ENCODE measurements around the gene PIH1D1.

PIH1D1 gene

DNA sequence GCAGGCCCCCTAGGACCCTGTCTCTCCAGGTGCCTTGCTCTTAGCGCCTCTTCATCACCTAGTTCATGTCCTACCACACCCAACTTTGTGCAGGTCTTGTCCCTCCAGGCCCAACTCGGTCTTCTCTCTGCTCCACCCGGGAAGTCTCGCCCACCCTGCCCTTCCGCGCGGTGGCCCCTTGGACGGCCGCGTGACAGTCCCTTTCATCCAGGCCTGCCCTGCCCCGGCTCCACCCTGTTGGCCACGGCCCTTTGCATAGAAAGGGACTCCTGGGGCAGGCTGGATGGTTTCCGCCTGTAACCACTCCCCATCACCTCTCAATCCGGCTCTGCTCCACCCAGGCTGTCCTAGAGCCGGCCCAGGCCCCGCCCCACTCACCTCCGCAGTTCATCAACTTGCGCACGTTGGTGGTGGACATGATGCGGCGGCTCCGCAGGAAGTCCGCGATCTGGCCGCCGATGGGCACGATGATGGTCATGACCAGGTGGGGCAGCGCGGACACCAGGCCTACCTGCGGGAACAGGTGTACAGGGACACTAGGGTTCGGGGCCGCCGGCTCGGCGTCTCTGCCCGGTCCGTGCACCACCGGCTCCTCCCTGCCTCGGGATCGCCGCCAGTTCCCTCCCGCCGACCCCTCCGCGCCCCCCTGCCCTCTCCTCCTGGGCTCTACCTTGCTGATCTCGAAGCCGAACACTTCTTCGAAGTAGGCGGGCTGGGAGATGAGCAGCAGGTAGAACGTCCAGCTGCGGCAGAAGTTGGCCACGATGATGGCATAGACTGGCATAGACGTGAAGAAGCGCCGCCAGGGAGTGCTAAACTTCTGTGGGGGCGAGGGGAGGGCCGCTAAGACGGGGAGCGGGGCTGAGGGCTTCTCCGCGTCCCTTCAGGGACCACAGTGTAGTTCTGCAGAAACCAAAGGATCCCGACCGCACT is 19.2 kb downstream of the PIH1D1 start:
- DNase-seq: no peak

GRCh38 chr19:49431330-49431749 is 20.3 kb downstream of the PIH1D1 start:
- no peak for DNase-seq

GRCh38 chr19:49430678-49431329 is 20.8 kb downstream of the PIH1D1 start:
- no peak for DNase-seq

GRCh38 chr19:49430172-49430677 is 21.4 kb downstream of the PIH1D1 start:
- no peak for DNase-seq

DNA sequence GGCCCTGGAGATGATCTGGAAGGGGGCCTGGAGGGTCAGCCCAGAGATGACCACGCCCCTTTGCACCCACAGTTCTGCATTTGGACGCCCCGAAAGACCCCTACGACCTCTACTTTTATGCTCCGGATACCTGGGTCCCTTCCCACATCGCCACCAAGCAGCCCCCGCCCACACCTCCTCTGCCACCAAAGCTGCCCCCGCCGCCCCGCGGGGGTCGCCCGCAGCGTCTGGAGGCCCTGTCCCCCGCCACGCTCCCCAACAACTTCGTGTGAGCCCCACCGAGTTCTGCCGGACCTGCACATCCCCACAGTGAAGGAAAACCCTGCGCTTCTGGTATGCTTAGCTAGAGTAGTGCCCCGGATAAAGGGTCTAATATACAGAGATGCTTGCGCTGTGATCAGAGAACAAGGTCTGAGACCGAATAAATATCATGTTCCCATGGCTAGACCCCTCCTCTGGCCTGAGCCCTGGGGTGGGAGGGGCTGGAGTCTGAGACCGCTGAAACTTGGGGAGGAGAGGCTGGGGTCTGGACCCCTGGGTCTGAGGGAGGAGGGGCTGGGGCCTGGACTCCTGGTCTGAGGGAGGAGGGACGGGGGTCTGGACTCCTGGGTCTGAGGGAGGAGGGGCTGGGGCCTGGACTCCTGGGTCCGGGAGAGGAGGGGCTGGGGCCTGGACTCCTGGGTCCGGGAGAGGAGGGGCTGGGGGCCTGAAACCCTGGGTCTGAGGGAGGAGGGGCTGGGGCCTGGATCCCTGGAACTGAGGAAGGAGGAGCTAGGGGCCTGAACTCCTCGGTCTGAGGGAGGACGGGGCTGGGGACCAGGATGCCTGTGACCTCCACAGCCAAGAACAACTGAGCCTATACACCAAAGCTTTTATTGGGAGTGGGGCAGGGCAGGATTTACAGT is 22.8 kb downstream of the PIH1D1 start:
- no peak for DNase-seq

GRCh38 chr19:49427855-49428546 is 23.6 kb downstream of the PIH1D1 start:
- no peak for DNase-seq

DNA sequence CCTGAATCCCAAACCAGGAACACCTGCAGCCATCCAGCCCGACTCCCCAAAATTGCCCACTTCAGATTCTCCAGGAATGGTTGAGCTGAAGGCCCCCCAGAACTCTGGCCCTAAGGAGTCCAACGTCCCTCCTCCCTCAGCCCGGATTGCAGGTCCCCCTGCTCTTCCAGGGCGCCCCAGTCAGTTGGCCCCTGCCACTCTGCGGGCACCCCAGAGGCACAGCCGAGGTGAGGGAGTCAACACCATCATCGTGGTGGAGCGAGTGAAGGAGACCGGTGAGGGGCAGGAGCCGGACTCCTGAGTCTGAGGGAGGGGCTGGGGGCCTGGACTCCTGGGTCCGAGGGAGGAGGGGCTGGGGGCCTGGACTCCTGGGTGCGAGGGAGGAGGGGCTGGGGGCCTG is 24.3 kb downstream of the PIH1D1 start:
- no peak for DNase-seq

GRCh38 chr19:49425922-49426592 is 25.6 kb downstream of the PIH1D1 start:
- DNase-seq: no peak

- no peak for DNase-seq
These were observed 26.4 kb downstream of the PIH1D1 start, which contains the start of gene GFY for GRCh38 chr19:49425178-49425577. Gene GFY, plus strand, starts transcription at chr19:49425388. Its CDS starts 1,043 bp downstream, at chr19:49426431.

- DNase-seq: no peak
These were observed 27.7 kb downstream of the PIH1D1 start for GRCh38 chr19:49423985-49424303.

DNA sequence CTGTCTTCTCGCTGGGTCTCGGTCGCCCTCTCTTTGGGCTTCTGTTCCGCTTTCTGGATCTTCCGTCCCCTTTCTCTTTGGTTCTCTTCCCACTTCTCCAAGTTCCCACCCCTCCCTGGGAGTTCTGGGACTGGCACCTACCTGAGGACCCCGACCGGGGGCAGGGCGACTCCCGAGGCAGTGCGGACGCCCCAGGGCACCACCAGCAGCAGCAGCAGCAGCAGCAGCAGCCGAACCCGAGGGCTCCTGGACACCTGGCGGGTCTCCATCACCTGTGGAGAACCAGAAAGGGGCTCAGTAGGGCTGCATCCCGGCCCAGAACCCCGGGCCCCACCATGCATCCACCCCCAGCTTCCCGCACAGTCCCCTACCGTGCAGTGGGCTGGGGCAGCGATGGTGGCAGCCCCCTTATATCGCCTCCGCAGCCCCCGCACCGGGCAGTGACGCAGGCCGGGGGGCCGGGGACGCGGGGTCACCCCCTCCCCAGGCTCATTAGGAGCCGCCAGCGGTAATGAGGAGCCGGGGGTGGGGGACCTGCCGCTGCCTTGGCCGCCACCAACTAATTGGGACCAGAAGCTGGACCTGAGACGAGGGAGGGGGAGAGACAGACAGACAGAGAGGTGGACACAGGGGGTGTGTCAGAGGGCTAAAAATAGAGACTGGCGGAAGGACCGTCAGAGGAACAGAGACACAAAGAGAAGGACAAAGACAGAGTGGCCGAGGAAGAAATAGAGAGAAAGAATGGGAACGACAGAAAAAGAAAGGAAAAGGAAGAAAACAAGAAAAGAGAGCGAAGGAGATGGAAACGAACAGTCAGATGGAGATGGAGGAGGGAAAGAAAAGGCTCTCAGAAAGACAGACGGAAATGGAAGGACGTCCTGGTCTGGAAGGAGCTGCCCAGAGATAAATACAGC is 28.3 kb downstream of the PIH1D1 start, which contains the start of gene PTH2:
Gene PTH2 (minus strand): TSS at position 371 of the 914 bp plus-strand sequence. CDS start 102 bp downstream, at position 269.
- no peak for DNase-seq

- no peak for DNase-seq
These were observed 29.1 kb downstream of the PIH1D1 start for GRCh38 chr19:49422407-49423070.

GRCh38 chr19:49421878-49422202 is 29.8 kb downstream of the PIH1D1 start:
- DNase-seq: no peak

GRCh38 chr19:49421039-49421877 is 30.4 kb downstream of the PIH1D1 start:
- no peak for DNase-seq

GRCh38 chr19:49420227-49420626 is 31.4 kb downstream of the PIH1D1 start:
- DNase-seq: no peak

DNA sequence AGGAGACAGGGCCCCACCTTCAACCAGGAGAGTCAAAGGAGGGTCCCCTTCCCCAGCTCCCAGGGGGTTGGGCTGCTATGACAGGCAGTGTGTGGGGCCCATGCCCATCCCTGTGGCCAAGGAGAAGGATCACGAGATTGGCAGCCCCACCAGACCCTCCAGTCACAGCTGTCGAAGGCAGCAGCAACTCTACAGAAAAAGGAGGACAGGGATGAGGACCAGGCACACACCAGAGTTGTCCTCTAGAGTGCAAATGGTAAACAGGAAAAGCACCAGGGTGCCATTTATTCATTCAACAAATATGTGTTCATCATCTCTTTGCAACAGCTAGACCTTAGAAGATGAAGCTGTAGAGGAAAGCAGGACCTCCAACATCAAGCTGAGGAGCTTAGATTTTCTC is 32.4 kb downstream of the PIH1D1 start:
- no peak for DNase-seq

DNA sequence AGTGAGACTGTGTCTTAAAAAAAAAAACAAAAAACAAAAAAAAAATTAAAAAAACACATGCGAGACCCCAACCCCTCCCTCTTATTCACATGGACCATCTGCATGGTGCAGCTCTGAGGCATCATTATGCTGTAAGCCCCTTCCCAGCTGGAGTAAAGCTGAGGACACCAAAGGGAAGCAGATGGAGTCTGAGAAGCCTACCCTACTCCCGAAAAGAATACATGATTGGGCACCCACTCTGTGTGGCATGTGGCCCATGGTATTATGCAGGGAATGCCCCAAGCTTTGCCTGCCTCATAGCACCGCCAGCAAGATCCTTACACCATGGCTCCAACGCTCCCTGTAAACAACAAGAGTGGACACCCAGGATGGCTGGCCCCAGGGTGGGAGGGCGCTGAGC is 33.1 kb downstream of the PIH1D1 start:
- DNase-seq: no peak

DNA sequence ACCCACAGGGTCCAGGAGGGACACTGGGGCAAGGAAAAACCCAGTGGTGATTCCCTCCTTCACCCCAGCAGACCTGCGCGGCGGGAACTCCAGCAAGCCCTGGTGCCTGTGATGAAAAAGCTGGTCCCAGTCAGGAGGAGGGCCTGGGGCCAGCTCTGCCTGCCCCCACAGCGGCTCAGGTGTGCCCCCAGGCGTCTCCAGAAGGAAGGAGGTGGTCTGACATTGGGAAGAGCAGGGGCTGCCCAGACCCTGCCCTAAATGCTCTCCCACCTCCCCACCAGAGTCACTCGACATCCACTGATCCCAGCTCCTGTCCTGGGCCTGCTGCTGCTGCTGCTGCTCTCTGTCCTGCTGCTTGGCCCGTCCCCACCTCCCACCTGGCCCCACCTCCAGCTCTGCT is 34.5 kb downstream of the PIH1D1 start:
- DNase-seq: no peak

- DNase-seq: no peak
These were observed 35.8 kb downstream of the PIH1D1 start for GRCh38 chr19:49415810-49416200.
